NCI-H1417 (cell line): Measurements from ENCODE around the gene WNK4.
A peak's percentile ranks its signal among the peaks of the same experiment; 100 is the strongest.

Experiments used
- DNase-seq, 3 experiments: peaks; one replicate each; lab custom pipeline; 2025; lab: John Stamatoyannopoulos, UW

Gene WNK4

GRCh38 chr17:42772945-42773289 is 7.5 kb upstream of the WNK4 start:
- no peak for DNase-seq

- peak; percentile 79 to 88 (median 86) for DNase-seq
These were observed 6.9 kb upstream of the WNK4 start, which contains the start of gene VPS25 for GRCh38 chr17:42773290-42774035. Gene VPS25, plus strand, starts transcription at chr17:42773449. Its CDS starts 27 bp downstream, at chr17:42773476.

DNA sequence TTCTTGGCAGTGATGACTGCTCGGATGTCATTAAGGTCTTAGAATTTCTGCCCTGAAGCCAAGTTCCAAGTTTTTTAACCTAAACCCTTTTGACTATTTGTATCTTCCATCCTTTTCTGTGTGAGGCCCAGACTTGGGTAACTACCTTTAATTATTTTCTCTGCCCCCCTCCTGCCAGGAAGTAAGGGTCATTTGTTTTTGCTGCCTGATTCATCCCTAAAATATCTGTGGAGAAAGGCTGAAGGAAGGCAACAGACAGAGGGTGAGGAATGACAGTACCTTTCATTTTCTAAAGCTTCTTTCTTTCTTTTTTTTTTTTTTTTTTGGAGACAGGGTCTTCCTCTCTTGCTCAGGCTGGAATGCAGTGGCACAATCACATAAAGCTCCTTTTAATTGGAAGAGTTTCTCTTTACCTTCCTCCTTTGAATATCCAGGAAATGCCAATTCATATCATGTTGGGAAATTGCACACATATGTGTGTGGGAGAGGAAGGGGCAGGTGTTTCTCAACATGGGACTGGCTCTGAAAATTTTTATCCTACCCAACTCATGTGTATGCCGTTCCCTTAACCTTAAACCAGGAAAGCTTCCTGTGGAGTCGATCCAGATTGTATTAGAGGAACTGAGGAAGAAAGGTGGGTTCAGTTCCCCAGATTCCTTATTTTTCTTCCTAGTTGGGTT is 6.2 kb upstream of the WNK4 start:
- DNase-seq, result no peak

DNA sequence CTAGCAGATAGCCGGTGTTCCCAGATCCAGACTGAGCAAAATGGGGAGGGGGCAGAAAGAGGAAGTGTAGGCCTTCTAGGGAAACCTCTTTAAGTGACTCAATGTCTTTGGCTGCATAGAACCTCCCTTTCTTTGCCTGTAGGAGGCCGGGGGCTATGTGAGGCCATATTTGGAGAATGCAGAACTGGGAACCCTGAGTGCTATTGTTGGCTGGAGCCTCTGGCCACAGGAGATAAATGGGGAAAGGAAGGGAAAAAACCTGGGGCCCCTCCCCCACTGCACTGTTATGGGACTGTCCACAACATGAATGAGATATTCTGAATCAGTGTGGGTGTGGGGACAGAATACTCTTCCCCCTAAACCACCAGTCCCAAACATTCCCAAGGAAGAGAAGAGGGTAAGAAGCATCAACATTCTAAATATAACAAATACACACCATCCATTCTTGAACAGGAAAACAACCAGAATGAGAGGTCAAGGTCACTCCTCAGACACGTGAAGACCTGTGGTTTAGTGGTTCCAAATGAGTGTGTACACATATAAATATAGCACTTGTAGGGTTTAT is 4.8 kb upstream of the WNK4 start:
- peak in 1 of 3 experiments; percentile 8 for DNase-seq

DNA sequence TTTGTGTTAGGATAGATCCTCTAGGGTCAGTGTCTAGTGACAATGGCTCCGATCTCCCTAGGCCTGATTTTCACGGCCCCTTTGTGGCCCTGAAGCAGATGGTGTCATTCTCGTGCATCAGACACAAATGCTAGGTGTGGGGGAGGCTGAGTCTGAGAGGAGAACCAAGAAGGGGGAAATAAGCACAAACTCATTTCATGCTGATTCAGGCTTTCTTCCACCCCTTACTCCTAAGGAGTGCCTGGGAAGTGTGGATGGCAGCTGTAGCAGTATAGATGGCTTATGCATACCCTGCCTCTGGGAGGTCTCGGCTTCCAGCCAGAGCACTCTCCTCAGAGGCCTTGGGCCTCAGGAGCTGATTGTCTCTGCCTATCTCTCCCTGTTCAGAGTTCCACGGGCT is 1.8 kb upstream of the WNK4 start:
- no peak for DNase-seq

GRCh38 chr17:42779304-42779935 is 990 bp upstream of the WNK4 start:
- no peak for DNase-seq

DNA sequence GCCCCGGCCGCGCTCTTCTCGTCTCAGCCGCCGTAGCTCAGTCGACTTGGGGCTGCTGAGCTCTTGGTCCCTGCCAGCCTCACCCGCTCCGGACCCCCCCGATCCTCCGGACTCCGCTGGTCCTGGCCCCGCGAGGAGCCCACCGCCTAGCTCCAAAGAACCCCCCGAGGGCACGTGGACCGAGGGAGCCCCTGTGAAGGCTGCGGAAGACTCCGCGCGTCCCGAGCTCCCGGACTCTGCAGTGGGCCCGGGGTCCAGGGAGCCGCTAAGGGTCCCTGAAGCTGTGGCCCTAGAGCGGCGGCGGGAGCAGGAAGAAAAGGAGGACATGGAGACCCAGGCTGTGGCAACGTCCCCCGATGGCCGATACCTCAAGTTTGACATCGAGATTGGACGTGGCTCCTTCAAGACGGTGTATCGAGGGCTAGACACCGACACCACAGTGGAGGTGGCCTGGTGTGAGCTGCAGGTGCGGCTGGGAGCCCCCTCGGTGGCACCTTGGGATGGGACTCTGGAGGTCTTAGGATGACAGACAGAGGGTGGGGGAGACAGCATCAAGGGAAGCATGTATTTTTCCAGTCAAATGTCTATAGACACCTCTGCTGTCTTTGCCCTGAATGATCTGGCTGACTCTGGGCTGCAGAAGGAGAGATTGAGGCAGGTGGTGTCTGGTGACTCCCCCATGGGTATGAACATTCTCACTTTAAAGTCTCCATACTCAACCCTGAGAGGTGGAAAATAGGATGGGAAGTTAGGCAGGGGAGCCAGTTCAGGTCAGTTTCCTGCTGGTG is 635 bp downstream of the WNK4 start:
- DNase-seq, result no peak

DNA sequence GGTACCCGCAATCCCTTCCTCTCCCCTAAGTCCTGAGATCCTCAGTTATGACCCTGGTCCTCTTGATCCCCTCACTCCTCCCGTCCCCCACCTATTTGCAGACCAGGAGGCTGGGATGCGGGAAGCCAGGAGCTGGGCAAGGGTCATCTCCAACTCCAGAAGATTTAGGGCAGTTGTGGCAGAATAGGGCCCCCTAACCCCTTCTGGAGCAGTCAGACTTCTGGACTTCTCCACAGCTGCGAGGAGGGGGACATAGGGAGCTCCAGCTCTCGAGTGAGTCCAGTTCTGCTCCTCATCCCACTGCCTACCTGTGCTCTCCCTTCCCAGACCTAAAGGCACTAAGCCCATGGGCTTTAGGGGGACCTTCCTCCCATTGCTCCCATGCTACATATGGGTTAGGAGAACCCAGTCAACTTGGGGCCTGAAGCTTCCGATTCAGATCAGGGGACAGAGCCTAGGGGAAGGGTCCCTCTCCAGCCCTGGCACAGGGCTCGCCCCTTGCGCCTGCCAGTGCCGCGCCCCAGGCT is 1.3 kb downstream of the WNK4 start:
- DNase-seq, result no peak

DNA sequence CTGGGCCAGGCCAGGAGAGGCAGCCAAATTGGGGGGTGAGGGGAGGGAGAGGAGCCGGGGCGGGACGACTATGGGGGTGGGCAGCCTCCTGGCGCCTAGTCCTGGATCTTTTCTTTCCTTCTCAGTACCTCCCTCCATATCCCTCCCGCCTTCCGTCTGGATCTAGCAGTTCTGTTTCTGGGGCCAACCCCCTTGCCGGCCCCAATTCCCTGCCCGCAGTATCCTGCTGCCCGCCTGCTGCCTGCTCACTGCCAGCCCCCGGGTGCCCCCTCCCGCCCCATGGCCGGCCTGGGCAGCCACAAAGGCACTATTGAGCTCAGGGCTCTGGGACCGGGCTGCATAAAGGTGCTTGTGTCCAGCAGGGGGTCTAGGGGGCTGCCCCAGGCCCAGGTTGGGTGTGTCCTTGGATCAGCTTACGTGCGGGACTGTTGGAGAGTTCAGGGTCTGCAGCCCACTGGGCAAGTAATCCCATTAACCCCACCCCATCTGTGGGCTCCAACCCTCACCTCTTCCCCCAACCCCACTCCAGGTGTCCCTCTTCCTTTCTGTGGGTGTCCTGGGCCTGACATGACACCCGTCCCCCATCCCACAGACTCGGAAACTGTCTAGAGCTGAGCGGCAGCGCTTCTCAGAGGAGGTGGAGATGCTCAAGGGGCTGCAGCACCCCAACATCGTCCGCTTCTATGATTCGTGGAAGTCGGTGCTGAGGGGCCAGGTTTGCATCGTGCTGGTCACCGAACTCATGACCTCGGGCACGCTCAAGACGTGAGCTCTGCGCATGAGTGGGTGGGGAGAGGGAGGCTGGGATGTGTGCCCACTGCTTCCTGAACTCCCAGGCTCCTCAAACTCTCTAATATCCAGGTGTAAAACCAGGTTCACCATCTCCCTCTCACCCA is 2.0 kb downstream of the WNK4 start:
- no peak for DNase-seq

- no peak for DNase-seq
These were observed 2.8 kb downstream of the WNK4 start for GRCh38 chr17:42783062-42783790.

- no peak for DNase-seq
These were observed 3.4 kb downstream of the WNK4 start for GRCh38 chr17:42783791-42784138.

DNA sequence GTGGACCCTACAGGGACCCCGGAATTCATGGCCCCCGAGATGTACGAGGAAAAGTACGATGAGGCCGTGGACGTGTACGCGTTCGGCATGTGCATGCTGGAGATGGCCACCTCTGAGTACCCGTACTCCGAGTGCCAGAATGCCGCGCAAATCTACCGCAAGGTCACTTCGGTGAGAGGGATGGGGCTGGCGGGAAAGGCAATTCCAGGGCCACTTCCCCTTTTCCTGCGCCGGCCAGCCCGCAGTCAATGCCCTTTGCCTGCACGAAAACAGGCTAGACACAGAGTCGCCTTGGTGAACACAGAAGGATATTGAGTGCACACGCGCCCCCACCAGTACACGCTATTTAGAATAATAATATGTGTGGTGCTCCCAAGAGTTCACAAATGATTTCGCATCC is 4.0 kb downstream of the WNK4 start:
- DNase-seq, result no peak

GRCh38 chr17:42784811-42785592 is 4.6 kb downstream of the WNK4 start:
- DNase-seq, result no peak

DNA sequence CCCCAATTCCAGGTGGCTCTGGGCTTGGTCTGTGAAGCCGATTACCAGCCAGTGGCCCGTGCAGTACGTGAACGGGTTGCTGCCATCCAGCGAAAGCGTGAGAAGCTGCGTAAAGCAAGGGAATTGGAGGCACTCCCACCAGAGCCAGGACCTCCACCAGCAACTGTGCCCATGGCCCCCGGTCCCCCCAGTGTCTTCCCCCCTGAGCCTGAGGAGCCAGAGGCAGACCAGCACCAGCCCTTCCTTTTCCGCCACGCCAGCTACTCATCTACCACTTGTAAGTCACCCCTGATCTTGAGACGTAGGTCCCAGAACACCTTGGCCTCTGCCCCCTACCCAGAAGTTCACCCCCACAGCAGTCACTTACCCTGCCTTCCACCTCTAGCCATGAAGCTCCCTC is 6.9 kb downstream of the WNK4 start:
- DNase-seq, result no peak

GRCh38 chr17:42791948-42792347 is 11.5 kb downstream of the WNK4 start:
- no peak for DNase-seq

- DNase-seq, result no peak
These were observed 12.1 kb downstream of the WNK4 start for GRCh38 chr17:42792545-42792944.

DNA sequence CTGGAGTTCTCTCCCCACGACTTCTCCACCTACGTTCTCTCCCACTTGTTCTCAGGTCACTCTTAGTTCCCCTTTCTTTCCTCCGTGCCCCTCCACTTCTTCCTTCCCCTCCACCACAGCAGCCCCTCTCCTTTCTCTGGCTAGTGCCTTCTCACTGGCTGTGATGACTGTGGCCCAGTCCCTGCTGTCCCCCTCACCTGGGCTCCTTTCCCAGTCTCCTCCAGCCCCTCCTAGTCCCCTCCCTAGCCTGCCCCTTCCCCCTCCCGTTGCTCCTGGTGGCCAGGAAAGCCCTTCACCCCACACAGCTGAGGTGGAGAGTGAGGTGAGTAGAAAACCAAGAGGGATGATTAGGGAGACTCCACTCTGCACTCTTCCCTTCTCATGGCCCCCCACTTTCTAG is 14.7 kb downstream of the WNK4 start:
- no peak for DNase-seq

DNA sequence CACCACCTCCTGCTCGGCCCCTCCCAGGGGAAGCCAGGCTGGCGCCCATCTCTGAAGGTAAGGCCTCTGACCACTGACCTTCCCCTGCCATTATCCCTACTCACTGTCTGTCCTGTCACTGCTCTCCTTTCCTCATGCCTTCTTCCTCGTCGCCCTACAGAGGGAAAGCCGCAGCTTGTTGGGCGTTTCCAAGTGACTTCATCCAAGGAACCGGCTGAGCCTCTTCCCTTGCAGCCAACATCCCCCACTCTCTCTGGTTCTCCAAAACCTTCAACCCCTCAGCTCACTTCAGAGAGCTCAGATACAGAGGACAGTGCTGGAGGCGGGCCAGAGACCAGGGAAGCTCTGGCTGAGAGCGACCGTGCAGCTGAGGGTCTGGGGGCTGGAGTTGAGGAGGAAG is 15.1 kb downstream of the WNK4 start:
- no peak for DNase-seq

GRCh38 chr17:42796066-42796758 is 15.8 kb downstream of the WNK4 start:
- DNase-seq, result no peak
